SK-N-DZ (cell line): ENCODE measurements around the gene LDLRAD3.
A peak's percentile ranks its signal among the peaks of the same experiment; 100 is the strongest.
"Not testable (repeated sequence)": the region's sequence is repeated elsewhere in the genome, so short reads cannot be mapped to it uniquely, and the experiment has no call there.

Experiments used
- DNase-seq: peaks from one replicate; pipeline ENCODE4 v3.0.0-alpha.2; 2015; ENCODE audit warnings: low spot score

LDLRAD3 gene

DNA sequence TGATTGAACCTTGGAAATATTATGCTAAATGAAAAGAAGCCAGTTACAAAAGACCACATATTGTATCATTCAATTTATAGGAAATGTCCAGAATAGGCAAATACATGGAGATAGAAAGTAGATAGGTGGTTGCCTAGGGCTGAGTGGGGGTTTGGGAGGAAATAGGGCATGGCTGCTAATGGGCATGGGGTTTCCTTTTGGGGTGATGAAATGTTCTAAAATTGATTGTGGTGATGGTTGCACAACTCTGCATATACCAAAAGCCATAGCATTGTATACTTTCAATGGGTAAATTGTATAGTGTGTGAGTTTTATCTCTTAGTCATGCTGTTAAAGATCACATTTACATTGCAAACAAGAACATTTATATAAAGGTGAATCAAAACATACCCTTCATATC lies 48.7 kb downstream of the LDLRAD3 start:
- no peak for DNase-seq

DNA sequence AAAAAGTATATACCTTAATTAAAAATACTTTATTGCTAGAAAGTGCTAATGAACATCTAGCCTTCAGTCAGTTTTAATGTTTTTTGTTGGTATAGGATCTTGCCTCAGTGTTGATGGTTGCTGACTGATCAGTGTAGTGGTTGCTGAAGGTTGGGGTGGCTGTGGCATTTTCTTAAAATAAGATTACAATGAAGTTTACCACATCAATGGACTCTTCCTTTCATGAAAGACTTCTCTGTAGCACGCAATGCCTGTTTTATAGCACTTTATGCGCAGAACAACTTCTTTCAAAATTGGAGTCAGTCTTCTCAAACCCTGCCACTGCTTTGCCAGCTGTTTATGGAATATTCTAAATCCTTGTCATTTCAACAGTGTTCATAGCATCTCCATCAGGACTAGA lies 50.6 kb downstream of the LDLRAD3 start:
- DNase-seq: no peak

DNA sequence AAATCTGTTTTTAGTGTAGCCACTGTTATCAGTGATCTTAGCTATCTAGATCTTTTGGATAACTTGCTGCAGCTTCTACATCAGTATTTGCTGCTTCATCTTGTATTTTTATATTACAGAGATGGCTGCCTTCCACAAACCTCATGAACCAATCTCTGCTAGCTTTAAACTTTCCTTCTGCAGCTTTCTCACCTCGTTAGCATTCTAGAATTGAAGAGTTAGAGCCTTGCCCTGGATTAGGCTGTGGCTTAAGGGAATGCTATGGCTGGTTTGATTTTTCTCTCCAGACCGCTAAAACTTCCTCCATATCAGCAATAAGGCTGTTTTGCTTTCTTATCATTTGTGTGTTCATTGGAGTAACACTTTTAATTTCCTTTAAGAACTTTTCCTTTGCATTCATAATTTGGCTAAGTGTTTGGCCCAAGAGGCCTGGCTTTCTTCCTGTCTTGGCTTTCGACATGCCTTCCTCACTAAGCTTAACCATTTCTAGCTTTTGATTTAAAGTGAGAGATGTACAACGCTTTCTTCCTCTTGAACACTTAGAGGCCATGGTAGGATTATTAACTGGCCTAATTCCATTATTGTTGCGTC lies 51.9 kb downstream of the LDLRAD3 start:
- DNase-seq: no peak

DNA sequence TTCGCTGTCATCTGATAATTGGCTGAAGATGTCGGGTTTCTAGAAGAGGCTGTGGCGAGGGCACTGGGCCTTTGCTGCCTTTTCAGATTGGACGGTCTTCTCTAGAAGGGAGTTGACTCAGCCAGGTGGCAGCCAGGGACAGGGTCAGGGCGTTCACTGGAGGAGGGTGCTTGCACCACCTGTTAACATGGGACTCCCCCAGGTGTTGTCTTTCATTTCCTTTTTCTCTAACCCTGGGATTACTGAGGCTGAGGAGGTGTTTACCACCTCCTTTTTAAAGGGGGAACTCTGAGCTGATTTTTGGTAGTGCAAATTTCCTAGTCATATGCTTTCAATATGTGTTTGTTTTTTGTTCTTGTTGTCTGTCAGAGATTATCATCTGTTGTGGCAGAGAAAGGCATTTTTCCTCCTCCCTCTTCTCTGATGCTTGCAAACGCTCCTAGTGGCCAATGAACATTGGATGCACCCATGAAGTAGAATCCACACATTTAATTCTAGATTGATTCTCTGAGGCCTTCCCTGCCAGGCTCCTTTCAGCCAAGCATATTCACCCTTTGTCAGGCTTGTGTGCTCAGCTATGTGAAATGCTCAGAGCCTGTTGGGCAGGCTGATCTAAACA lies 54.1 kb downstream of the LDLRAD3 start:
- DNase-seq: no peak

DNA sequence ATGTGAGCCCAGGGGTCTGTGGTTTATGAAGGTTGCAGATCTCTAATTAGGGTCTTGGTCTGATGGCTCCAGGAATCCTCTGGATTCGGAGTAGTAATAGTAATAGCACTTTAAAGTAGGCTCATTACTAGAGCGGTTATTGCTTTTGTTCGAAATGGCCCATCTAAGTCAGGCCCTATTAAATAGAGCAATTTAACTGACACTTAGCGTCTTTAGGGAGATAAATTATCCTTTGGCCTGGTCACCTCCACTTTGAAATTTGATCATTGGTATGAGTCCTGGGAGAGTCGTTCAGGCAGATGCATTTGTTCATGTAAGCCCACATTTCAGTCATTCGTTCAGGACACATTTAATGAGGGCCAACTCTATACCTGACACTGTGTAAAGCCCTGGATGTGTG lies 54.8 kb downstream of the LDLRAD3 start:
- no peak for DNase-seq

DNA sequence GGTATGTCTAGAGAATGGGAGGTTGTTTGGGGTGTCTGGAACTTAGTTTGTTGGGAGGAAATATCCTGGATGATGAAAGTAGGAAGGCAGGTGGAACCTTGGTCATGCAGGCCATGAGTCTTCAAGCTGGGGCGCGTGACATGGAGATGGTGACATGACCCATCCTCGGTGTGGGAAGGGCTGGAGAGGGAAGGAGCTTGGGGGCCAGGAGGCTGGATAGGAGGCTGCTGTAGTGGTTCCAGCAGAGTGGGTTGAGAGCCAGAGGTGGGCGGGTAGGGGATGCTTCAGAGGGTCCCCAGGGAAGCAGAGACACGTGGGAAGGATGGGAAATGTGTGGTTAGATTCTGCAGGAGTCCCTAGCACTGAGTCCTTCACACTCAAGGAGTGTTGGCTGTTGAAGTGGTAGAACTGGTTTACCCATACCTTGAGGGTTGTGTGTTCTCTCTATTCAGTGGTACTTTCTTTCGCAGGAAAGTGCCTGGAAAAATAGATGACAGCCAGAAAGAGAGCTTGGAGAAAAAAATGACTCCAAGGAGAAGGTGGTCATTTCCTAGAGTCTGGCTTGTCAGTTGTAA lies 56.8 kb downstream of the LDLRAD3 start:
- DNase-seq: no peak

DNA sequence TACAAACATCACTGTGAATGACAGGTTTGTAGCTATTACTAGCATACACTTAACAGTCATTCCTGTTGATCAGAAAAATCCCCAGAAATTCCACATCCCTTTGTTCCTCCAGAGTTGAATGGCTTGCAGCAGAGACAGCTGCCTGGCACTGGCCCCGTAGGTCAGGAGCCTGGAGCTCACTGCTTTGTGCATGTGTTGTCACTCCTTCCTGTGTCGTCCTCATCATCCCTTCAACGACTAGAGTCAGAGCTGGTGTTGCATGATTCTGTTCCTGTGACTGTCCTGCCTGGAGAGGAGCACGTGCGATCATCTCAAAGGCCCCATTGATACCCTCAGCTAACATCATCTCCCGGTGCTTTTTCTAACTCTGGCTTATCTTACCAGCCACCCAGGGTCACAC lies 58.3 kb downstream of the LDLRAD3 start:
- no peak for DNase-seq

DNA sequence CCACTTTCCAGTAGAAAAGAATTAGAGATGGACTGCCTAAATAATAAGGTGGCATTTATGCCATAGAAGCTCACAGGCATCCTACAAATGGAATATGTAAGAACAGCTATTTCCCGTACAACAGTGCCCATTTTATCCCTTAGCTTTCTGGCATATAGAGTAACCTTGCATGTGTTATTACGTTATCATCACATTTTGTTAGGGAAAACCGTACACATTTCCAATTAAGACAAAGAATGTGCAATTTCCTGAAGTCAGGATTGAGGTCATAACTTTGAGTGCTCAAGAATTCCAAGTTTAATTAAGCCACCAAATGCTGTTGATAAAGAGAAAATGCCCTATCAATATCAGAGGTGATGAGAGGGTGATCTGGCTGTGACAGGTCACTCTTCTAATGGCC lies 58.9 kb downstream of the LDLRAD3 start:
- DNase-seq: no peak

DNA sequence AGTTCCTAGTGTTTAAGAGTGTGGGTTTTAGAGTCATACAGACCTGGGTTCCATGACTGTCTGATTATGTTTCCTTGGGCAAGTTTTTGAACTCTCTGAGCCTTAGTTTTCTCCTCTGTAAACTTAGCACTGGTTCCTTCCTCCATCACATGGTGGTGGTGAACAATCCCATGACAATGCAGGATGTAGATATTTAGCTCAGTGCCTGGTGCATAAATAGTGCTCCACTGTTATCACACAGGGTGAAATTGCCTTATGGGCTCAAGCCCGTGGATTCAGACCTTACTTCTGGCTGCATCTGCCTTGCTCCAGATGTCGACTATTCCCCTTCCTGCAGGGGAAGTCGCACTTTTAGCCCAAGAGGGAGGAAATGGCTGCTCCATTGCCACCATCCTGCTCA lies 62.7 kb downstream of the LDLRAD3 start:
- DNase-seq: no peak

DNA sequence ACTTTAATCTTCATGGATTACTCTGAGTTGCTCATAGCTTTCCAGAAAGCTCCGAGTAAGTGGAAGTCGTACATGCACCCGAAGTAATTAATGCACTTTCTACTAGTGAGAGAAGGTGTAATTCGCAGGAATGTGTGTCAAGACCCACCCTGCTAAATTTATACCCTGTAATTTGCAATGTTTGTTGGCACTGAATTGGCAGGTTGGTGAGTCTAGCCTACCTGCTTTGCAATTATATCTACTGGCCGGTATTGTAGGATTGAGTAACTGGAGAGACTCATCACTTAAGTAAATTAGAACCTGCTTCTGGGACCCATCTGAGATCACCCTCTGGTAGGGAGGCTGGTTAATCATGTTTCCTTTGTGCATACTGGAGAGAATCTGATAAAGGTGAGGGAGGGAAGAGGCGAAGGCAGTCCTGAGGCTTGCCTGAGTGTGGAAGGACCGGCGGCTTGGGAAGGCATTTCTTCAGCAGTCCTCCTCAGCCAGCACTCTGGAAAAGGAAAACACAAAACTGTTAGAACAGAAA lies 63.3 kb downstream of the LDLRAD3 start:
- peak; percentile 90 for DNase-seq

DNA sequence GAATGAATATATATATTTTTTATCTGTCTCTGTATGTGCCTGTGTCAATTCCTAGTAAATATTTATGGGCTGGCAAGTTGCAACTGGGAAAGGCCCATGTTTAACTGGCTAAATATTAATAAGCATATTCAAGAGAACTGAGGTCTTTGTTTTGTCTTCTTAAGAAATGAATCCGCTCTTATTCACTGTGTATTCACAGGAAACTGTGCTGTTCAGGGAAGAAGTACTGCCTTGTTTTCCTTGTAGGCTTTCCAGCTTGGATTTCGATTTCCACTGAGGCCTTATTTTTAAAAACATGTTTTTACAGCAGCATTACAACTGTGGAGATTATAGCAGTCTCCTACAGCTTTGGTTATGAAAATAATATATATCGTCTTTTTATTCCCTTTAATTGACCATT lies 64.7 kb downstream of the LDLRAD3 start:
- no peak for DNase-seq

DNA sequence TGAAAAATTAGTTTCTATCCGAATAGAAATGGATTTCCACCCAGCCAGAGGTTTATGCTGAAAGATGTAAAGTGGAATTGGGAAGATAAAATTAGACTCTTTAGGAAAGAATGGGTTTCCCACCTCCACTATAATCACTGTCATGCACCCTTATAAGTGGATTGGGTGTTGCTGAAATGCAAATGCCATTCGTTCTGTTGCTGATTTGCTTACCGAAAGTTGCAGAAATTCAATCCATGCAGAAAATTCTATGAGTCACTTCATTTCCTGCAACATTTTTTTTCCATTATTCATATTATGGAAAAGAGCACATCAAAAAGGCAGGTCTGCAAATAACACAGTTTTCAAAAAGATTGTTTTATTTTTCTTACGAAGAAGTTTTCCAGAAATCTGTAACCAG lies 65.6 kb downstream of the LDLRAD3 start:
- no peak for DNase-seq

DNA sequence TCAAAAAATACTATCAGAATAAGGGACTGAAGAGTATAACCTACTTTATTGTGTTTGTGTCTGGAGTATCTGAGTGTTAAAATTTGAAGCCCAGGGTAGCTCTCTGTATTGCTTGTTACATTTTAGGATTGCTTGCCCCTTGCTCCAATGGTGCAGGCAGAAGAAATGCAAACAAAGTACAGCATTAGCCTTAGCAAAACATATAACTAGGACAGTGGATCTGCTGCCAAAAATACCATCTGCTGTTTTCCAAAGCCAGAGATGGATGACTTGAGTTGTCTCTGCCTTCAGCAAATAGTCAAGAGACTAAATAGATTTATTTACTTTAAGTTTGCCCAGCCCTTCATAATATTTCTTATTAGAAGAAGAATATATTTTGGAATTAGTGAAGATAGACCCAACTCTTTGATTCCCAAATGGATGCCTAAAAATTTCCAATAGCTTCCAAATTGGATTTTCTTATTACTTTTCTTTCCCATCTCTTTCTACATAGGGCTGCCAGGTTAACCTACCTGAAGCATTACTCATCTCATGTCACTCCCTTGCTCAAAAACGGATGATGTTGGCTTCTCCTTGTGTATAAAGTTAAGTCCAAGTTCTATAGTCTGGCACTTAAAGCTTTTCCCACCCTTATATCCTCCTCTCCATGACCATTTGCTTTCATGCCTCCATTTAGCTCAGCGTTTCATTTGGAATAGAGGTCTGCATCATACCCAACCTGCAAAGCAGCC lies 66.3 kb downstream of the LDLRAD3 start:
- no peak for DNase-seq

DNA sequence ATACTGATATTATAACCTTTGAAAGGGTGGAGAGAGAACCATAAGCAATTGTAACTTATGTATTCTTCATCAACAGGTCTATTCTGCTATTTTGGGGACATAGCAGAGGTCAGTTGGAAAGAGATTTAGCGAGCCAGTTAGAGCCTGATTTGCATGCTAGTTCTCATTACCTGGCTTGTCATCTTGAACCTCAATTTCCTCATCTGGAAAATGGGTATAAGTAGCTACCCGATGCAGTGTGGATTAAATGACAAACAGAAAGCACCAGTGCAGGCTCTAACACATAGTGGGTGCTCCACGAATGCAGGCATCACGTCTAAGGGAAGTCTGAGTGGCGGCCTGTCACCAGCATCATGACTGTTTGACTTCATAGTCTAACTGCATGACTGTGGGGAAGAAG lies 67.7 kb downstream of the LDLRAD3 start:
- DNase-seq: no peak

DNA sequence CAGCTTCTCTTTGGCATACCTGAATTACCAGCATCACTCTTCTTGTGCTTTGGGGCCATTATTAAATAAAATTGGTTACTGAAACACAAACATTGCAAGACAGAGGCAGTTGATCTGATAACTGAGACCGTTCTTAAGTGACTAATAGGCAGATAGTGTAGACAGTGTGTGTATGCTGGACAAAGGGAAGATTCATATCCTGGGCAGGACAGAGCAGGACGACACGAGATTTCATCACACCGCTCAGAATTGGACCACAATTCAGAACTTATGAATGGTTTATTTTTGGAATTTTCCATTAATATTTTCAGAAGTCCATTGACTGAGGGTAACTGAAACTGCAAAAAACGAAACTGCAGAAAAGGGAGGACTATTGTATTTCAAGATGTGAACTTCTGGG lies 68.6 kb downstream of the LDLRAD3 start:
- peak; percentile 44 for DNase-seq

DNA sequence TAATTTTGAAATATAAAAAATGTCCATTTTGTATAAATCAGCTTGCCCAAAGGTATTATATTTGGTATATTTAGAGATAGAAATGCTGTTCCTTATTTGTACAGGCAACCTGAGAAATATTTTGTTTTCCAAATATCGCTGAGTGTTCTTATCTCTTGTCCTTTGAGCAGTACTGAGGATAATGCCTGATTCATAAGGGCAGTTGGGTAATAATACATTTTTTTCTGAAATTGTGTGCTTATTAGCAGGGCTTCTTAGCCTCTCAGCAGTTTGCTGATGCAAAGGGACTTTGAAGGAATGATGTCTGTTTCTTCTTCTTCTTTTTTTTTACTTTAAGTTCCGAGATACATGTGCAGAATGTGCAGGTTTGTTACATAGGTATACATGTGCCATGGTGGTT lies 69.1 kb downstream of the LDLRAD3 start:
- no peak for DNase-seq

DNA sequence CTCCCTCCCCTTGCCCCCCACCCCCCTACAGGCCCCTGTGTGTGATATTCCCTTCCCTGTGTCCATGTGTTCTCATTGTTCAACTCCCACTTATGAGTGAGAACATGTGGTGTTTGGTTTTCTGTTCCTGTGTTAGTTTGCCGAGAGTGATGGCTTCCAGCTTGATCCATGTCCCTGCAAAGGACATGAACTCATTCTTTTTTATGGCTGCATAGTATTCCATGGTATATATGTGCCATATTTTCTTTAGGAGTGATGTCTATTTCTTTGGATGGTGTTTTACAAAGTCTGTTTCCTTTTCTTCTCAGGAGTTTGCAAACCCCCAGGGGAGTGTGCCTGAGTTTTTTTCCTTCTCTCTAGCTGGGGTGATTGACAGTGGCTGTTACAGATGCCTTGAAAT lies 69.6 kb downstream of the LDLRAD3 start:
- DNase-seq: not testable (repeated sequence)

DNA sequence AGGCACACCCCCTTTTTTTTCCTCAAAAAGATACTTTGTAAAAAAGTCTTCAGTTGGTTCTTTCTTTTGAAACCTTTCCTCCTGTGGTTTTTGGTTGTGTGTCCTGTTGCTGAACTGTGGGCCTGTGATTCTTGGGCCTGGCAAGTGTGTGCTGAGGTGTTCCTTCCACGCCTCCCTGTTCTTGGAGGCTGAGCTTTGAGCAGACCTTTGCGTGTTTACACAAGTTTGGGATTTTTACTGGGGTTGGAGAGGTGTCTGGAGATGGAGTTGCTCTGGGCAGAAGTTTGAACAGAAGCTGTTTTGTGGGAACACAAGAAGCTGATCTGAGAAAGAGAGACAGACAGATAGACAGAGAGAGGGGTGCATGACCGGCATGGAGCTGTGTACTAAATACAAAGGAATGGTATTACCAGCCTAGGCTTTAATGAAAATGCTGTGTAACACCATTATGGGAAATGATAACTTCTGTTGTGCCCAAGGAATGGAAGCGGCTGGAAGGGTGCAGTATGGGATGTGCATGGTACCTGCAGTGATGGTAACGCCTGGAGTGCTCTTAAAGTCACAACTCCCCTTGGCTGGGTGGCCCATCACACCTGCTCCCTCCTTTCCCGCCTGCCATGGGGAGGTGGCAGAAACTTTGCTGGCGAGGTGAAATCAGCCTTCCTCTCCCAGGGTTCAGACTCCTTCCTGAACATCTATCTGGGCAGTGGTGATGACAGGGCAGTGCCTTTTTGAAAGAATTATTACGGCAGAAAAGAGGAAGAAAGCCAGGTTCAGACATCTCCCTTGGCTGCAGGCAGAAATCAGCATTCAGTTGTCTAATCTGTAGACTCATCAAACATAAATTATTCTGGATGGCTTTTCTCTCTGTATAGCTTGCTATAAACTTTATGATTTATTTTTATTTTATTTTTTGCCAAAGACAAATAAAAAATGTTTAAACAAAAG lies 70.4 kb downstream of the LDLRAD3 start:
- no peak for DNase-seq

DNA sequence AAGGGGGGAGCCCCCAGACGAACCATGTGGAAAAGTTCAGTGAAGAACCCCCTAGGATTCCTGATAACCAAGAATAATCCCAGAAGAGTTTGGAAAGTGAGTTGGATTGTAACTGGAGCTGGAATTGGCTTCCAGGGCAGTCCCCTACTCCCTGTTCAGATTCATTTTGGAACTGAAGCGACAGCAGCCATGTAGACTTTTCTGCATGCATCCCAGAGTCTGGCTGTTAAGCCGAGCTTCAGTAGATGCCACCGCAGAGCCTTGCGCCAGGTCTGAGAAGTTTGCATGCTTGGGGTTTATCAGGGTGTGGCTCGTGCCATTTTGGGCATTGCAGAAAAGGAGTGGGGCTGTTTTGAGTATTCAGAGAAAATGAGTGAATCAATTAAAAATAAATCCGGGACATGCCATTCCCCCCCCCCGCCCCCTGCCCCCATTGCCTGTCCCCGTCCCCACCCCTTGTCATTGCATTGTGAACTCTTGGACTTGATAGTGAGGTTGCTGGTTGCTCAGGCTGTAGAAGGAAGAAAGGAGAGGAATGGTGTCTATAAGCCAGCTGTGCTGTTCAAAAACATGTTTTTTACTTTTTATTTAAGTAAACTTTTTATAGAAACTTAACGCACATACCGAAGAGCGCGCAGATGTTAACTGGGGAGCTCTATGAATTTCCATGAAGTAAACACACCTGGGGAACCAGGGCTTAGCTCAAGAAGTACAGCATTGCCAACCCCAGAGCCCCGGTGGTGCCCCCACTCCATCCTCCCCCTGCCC lies 71.2 kb downstream of the LDLRAD3 start:
- no peak for DNase-seq

DNA sequence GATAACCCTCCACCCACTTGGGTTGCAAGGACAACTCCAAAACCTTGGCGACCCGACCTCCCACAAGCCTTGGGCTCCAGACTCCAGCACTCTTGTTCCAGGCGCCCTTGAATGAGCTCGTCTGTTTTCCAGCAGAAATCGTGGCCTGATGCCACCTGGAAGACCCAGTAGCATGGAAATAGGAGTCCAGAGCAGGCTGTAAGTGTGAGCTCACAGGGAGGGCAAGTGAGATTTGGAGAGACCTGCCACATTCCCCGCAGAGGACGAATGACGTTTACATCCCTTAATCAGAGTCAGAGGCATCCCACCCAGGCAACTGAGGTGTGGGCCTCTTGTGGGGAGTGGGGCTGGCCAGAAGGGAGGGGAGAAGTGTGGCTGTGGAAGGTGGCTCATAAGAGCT lies 71.9 kb downstream of the LDLRAD3 start:
- DNase-seq: no peak

DNA sequence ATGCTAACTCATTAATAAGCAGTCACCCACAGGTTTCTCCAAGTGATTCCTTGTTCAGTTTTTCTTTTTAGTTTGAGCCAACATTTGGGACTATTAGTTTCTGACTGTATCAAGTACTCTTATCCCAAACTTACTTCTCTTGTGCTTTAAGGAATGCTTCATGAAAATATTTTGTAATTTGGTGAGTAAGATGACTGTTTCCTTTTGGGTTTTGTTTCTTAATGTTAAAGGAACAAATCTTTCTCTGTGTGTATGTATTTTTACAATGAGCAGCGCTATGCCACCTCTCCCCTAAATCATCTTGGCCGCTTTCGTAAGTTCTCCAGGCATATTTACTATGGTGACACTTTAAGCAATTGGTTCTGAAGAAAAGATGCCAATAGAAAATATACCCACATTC lies 72.4 kb downstream of the LDLRAD3 start:
- no peak for DNase-seq
